CD14-positive monocyte (primary cell): Measurements from ENCODE around the gene CTTN. TPM values are rescaled to one million over a fixed set of nuclear protein-coding genes. Genes with fewer than 3 reads are reported as not detected.

Experiments
- DNase-seq, 3 donors: peaks; one replicate each; pipeline ENCODE4 v3.0.0-alpha.2; 2011 to 2022
- H2AFZ ChIP-seq: 2 replicates; pipeline ENCODE4 v1.6.0; 2012; ENCODE audit warnings: mild to moderate bottlenecking, low read depth, low read length, inconsistent platforms; ENCODE audit not compliant: insufficient read depth, poor library complexity, severe bottlenecking
- H3K27ac ChIP-seq, 2 donors: 1 replicate in 1 of 2; 2 replicates in 1 of 2; pipeline ENCODE4 v1.5.1; 2012 to 2013; ENCODE audit warnings: low read length in 2 of 2, control low read depth in 1 of 2, inconsistent platforms in 1 of 2, low read depth in 1 of 2, mild to moderate bottlenecking in 1 of 2
- H3K27me3 ChIP-seq, 2 donors: one replicate each; pipeline versions ENCODE4 v1.6.0 to v1.6.1; 2011 to 2013; ENCODE audit warnings: low read length in 2 of 2; ENCODE audit not compliant: control insufficient read depth in 2 of 2, insufficient read depth in 2 of 2
- H3K36me3 ChIP-seq, 2 donors: replicated peaks in 1 of 2; 1 replicate in 1 of 2; 2 replicates in 1 of 2; pipeline versions ENCODE4 v1.5.1 to v1.6.1; 2012 to 2013; ENCODE audit warnings: low read length in 2 of 2, control low read depth in 1 of 2, inconsistent platforms in 1 of 2, mild to moderate bottlenecking in 1 of 2; ENCODE audit not compliant: insufficient read depth in 2 of 2, control insufficient read depth in 1 of 2
- H3K4me1 ChIP-seq, 2 donors: 1 replicate in 1 of 2; 2 replicates in 1 of 2; pipeline versions ENCODE4 v1.5.1 to v1.6.1; 2012 to 2013; ENCODE audit warnings: low read length in 2 of 2, control low read depth in 1 of 2, inconsistent platforms in 1 of 2, mild to moderate bottlenecking in 1 of 2, moderate library complexity in 1 of 2; ENCODE audit not compliant: insufficient read depth in 2 of 2, control insufficient read depth in 1 of 2
- H3K4me2 ChIP-seq: replicated peaks from 2 replicates; pipeline ENCODE3; 2012; ENCODE audit warnings: low read length, moderate library complexity, mild to moderate bottlenecking; ENCODE audit not compliant: poor library complexity, severe bottlenecking; ENCODE audit errors: extremely low read depth
- H3K4me3 ChIP-seq, 3 experiments: fragments of 200-600 bp in 1 of 3; sonication (generic) in 1 of 3; replicated peaks in 1 of 3; 1 replicate in 2 of 3; 2 replicates in 1 of 3; pipeline ENCODE4 v1.5.1; 2011 to 2013; ENCODE audit warnings: low read length in 3 of 3, mild to moderate bottlenecking in 3 of 3, control low read depth in 2 of 3, low read depth in 2 of 3, inconsistent platforms in 1 of 3, moderate library complexity in 1 of 3
- H3K79me2 ChIP-seq: 2 replicates; pipeline ENCODE4 v1.6.0; 2012; ENCODE audit warnings: mild to moderate bottlenecking, control low read depth, inconsistent platforms, low read length, moderate library complexity; ENCODE audit not compliant: insufficient read depth
- H3K9ac ChIP-seq: 2 replicates; pipeline ENCODE4 v1.6.0; 2017; ENCODE audit warnings: low read length, mild to moderate bottlenecking; ENCODE audit not compliant: insufficient read depth, poor library complexity, severe bottlenecking
- H3K9me3 ChIP-seq, 2 donors: replicated peaks in 1 of 2; 1 replicate in 1 of 2; 2 replicates in 1 of 2; pipeline versions ENCODE4 v1.5.1 to v1.6.1; 2012 to 2013; ENCODE audit warnings: low read length in 2 of 2, control low read depth in 1 of 2; ENCODE audit not compliant: control insufficient read depth in 1 of 2, insufficient read depth in 1 of 2
- H4K20me1 ChIP-seq: 2 replicates; pipeline ENCODE4 v1.6.0; 2012; ENCODE audit warnings: mild to moderate bottlenecking, low read length, control low read depth, moderate library complexity; ENCODE audit not compliant: insufficient read depth
- H3K27ac Mint-ChIP-seq, 7 donors: one replicate each; pipeline ENCODE4 v1.8.0; 2020; ENCODE audit warnings: mild to moderate bottlenecking in 7 of 7, mixed read lengths in 7 of 7, moderate library complexity in 6 of 7, inconsistent platforms in 2 of 7
- H3K27me3 Mint-ChIP-seq, 3 donors: one replicate each; pipeline ENCODE4 v1.8.0; 2021 to 2022; ENCODE audit warnings: low read depth in 3 of 3, mild to moderate bottlenecking in 3 of 3, mixed read lengths in 3 of 3, moderate library complexity in 3 of 3, inconsistent platforms in 1 of 3
- H3K36me3 Mint-ChIP-seq, 2 donors: one replicate each; pipeline ENCODE4 v1.8.0; 2020; ENCODE audit warnings: mixed read lengths in 2 of 2, inconsistent platforms in 1 of 2, mild to moderate bottlenecking in 1 of 2
- H3K4me1 Mint-ChIP-seq: one replicate; pipeline ENCODE4 v1.8.0; 2020; ENCODE audit warnings: mild to moderate bottlenecking, mixed read lengths
- H3K4me3 Mint-ChIP-seq, 2 donors: one replicate each; pipeline ENCODE4 v1.8.0; 2020; ENCODE audit warnings: mild to moderate bottlenecking in 2 of 2, mixed read lengths in 2 of 2, moderate library complexity in 1 of 2
- H3K9me3 Mint-ChIP-seq, 7 donors: one replicate each; pipeline ENCODE4 v1.8.0; 2020 to 2022; ENCODE audit warnings: mixed read lengths in 7 of 7, mild to moderate bottlenecking in 6 of 7, moderate library complexity in 6 of 7, inconsistent platforms in 2 of 7
- WGBS: methylation state at CpG from one replicate; pipeline ENCODE4 v1.1.5; 2013; ENCODE audit warnings: missing lambda C conversion rate; ENCODE audit not compliant: insufficient coverage; 5-methylcytosine and 5-hydroxymethylcytosine counted together
- intact Hi-C, 2 donors: fragments of 100-400 bp; cut with micrococcal nuclease; formaldehyde crosslinking; loops; one replicate each; pipeline versions ENCODE4 v1.15.0 to v1.15.1; 2023
- polyA plus RNA-seq, 3 donors: library from polyadenylated mRNA; depleted of rRNA in 1 of 3; unstranded in 2 of 3; stranded (reverse) in 1 of 3; fragments of 300-500 nt in 2 of 3; fragments of >200 nt in 1 of 3; fragmentation: Illumina TruSeq in 2 of 3; gene quantifications; 1 replicate in 2 of 3; 2 replicates in 1 of 3; pipeline ENCODE4 v1.2.3, GENCODE V29; 2012 to 2021
- TF ChIP-seq, protein P1 (sequence below): fragments of 200-600 bp; IDR thresholded peaks from one replicate; pipeline ENCODE4 v1.8.0; 2022; ENCODE audit warnings: antibody characterized with exemption, mild to moderate bottlenecking

The CTTN gene
- polyA plus RNA-seq, 3 donors, result 0.05 to 0.11 TPM; not detected in 1

DNA sequence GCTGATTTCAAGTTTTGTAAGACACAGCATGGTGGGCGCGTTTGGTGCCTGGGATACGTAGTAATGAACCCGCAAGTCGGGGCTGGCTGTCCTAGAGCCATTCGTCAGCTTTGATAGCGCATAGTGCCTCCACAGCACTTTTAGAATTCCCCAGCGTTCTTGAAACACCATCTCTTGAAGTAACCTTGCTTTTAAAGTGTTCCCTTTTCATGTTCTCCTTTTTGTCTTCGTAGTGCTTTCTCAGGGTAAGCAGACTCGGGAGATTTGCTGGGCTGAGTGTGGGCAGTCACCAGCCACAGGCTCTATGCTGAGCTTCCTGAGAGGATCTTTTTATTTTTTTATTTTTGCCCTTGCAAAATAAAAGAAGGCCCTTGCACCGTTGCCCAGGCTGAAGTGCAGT lies 39.6 kb upstream of the CTTN start:
- H4K20me1 ChIP-seq, result peaks cover 60% of the 10 kb centered on the region
- H3K9me3 ChIP-seq, result no peaks in the 10 kb centered on the region
- intact Hi-C loops, result no loop called here
- H3K4me2 ChIP-seq, result no peak overlapping the region
- no peaks in the 10 kb centered on the region for H3K4me1 ChIP-seq
- H2AFZ ChIP-seq, result no peak overlapping the region
- peaks cover 87 to 100% of the 10 kb centered on the region in 2 donors for H3K36me3 ChIP-seq
- no peaks in the 10 kb centered on the region for H3K27me3 ChIP-seq
- no peak overlapping the region for H3K27ac ChIP-seq
- H3K4me3 Mint-ChIP-seq, result no peak overlapping the region
- peaks cover 89 to 99% of the 10 kb centered on the region in 2 donors for H3K36me3 Mint-ChIP-seq
- peak overlapping the region in 1 of 7 donors; percentile 52 for H3K27ac Mint-ChIP-seq
- H3K27me3 Mint-ChIP-seq, result peaks cover 0 to 3% (median 0%) of the 10 kb centered on the region in 3 donors
- H3K4me3 ChIP-seq, result no peak overlapping the region
- peak in 1 of 3 donors; percentile 9 for DNase-seq
- WGBS, result 30% methylated on average over 11 of the region's 11 CpGs
- TF ChIP-seq, protein P1, sequence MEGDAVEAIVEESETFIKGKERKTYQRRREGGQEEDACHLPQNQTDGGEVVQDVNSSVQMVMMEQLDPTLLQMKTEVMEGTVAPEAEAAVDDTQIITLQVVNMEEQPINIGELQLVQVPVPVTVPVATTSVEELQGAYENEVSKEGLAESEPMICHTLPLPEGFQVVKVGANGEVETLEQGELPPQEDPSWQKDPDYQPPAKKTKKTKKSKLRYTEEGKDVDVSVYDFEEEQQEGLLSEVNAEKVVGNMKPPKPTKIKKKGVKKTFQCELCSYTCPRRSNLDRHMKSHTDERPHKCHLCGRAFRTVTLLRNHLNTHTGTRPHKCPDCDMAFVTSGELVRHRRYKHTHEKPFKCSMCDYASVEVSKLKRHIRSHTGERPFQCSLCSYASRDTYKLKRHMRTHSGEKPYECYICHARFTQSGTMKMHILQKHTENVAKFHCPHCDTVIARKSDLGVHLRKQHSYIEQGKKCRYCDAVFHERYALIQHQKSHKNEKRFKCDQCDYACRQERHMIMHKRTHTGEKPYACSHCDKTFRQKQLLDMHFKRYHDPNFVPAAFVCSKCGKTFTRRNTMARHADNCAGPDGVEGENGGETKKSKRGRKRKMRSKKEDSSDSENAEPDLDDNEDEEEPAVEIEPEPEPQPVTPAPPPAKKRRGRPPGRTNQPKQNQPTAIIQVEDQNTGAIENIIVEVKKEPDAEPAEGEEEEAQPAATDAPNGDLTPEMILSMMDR, result no peak
- H3K9me3 Mint-ChIP-seq, result peaks cover 0 to 1% (median 0%) of the 10 kb centered on the region in 7 donors
- H3K9ac ChIP-seq, result no peak overlapping the region
- peaks cover 2% of the 10 kb centered on the region for H3K4me1 Mint-ChIP-seq
- H3K79me2 ChIP-seq, result no peaks in the 10 kb centered on the region

DNA sequence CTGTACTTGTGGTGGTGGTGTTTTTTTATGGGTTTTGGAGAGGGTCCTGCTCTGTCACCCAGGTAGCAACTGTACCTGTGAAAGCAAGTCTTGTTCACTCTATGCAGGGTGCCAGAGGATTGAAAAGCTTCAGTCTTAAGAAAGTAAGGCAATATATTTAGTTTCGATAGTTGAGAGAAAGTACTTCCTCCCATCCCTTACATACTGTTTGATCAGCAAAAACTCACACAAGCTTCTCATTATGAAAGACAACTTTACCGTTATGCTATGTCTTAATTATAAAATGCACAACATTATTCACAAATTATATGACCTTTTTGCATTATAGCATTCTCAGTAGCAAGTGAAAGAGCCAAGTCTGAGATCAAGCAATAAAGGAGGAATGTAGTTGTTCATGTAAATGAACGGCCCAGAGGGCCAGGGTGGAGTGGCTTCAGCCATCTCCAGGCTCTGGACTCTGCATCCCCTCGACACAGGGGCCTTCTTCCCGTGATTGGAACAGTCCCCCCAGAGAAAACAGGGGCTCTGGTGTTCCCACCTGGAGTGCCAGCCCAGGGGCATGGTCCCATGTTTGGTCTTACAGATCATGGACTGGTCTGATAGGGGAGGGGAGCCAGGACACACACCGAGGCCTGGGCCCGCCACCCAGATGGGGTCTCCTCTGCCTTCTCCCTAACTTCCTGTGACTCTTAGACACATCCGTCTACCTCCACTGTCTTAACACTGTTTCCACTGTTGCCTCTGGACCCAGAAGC lies 38.7 kb upstream of the CTTN start:
- no peak overlapping the region for H3K4me3 Mint-ChIP-seq
- no peaks in the 10 kb centered on the region for H3K9me3 ChIP-seq
- TF ChIP-seq, protein P1, result no peak
- no peaks in the 10 kb centered on the region for H3K4me1 ChIP-seq
- no peak overlapping the region for H3K4me3 ChIP-seq
- H2AFZ ChIP-seq, result no peak overlapping the region
- peaks cover 1 to 3% (median 2%) of the 10 kb centered on the region in 3 donors for H3K27me3 Mint-ChIP-seq
- H3K27me3 ChIP-seq, result no peaks in the 10 kb centered on the region
- H3K79me2 ChIP-seq, result no peaks in the 10 kb centered on the region
- H3K27ac Mint-ChIP-seq, result no peak overlapping the region
- H4K20me1 ChIP-seq, result peaks cover 67% of the 10 kb centered on the region
- H3K4me1 Mint-ChIP-seq, result peaks cover 4% of the 10 kb centered on the region
- peaks cover 87 to 98% of the 10 kb centered on the region in 2 donors for H3K36me3 Mint-ChIP-seq
- H3K9ac ChIP-seq, result no peak overlapping the region
- peaks cover 0 to 1% (median 0%) of the 10 kb centered on the region in 7 donors for H3K9me3 Mint-ChIP-seq
- intact Hi-C loops, result no loop called here
- no peak for DNase-seq
- H3K4me2 ChIP-seq, result no peak overlapping the region
- H3K27ac ChIP-seq, result no peak overlapping the region
- 93% methylated on average over 3 of the region's 8 CpGs for WGBS
- peaks cover 86 to 100% of the 10 kb centered on the region in 2 donors for H3K36me3 ChIP-seq
